Measurements from ENCODE around the gene LARP4B. TPM values are rescaled to one million over a fixed set of nuclear protein-coding genes. Genes with fewer than 3 reads are reported as not detected.
A peak's percentile ranks its signal among the peaks of the same experiment; 100 is the strongest.

LARP4B gene
- total RNA-seq, 1 donor from 2014 or later = 101 TPM

- no peak overlapping the region for H2AFZ ChIP-seq (ENCODE audit: low read depth, low read length)
- peaks cover 4% of the 10 kb centered on the region for H3K27me3 ChIP-seq (ENCODE audit: insufficient read depth, low read length)
- H3K4me3 Mint-ChIP-seq (ENCODE audit: unreplicated experiment) = no peak overlapping the region
- H3K4me1 Mint-ChIP-seq (ENCODE audit: low read depth, unreplicated experiment) = no peaks in the 10 kb centered on the region
- H3K9me3 ChIP-seq (ENCODE audit: insufficient read depth, low read depth, low read length) = no peaks in the 10 kb centered on the region
- no peak overlapping the region for H3K27ac Mint-ChIP-seq (ENCODE audit: unreplicated experiment)
- TF ChIP-seq EZH2 (IDR thresholded peaks at IDR 0.05; ENCODE audit: insufficient read depth, low read length) (no peak), CTCF (IDR thresholded peaks at IDR 0.05; ENCODE audit: insufficient read depth, low read depth, low read length) (no peak)
- H3K36me3 ChIP-seq (ENCODE audit: insufficient read depth, low read length) = no peaks in the 10 kb centered on the region
- no peak overlapping the region for H3K27ac ChIP-seq (ENCODE audit: low read depth, low read length)
- H3K79me2 ChIP-seq (ENCODE audit: insufficient read depth, low read length) = no peaks in the 10 kb centered on the region
- no peak for DNase-seq (ENCODE audit: low read depth)
- H3K4me3 ChIP-seq (ENCODE audit: insufficient read depth, low read depth, low read length) = no peak overlapping the region
- peaks cover 6% of the 10 kb centered on the region for H3K9me3 Mint-ChIP-seq (ENCODE audit: unreplicated experiment)
- H3K9ac ChIP-seq (ENCODE audit: low read length) = no peak overlapping the region
- peaks cover 24% of the 10 kb centered on the region for H3K27me3 Mint-ChIP-seq (ENCODE audit: low read depth, unreplicated experiment)
- H3K4me1 ChIP-seq (ENCODE audit: insufficient read depth, low read length) = no peaks in the 10 kb centered on the region
- H4K20me1 ChIP-seq (ENCODE audit: insufficient read depth, low read length) = no peaks in the 10 kb centered on the region
- FAIRE-seq = no peak
- H3K36me3 Mint-ChIP-seq (ENCODE audit: low read depth, unreplicated experiment) = no peaks in the 10 kb centered on the region
- no peak overlapping the region for H3K4me2 ChIP-seq (ENCODE audit: low read length)
Observed at GRCh38 chr10:955820-956217, 24.3 kb upstream of the LARP4B start.

GRCh38 chr10:955127-955819, 23.8 kb upstream of the LARP4B start:
- H3K4me1 Mint-ChIP-seq (ENCODE audit: low read depth, unreplicated experiment) = no peaks in the 10 kb centered on the region
- H4K20me1 ChIP-seq (ENCODE audit: insufficient read depth, low read length) = no peaks in the 10 kb centered on the region
- H3K4me1 ChIP-seq (ENCODE audit: insufficient read depth, low read length) = no peaks in the 10 kb centered on the region
- FAIRE-seq (no peak), DNase-seq (ENCODE audit: low read depth) (no peak)
- no peak overlapping the region for H3K27ac ChIP-seq (ENCODE audit: low read depth, low read length)
- H3K4me3 Mint-ChIP-seq (ENCODE audit: unreplicated experiment) = no peak overlapping the region
- H2AFZ ChIP-seq (ENCODE audit: low read depth, low read length) = no peak overlapping the region
- no peak overlapping the region for H3K4me2 ChIP-seq (ENCODE audit: low read length)
- H3K79me2 ChIP-seq (ENCODE audit: insufficient read depth, low read length) = no peaks in the 10 kb centered on the region
- no peaks in the 10 kb centered on the region for H3K36me3 ChIP-seq (ENCODE audit: insufficient read depth, low read length)
- no peak overlapping the region for H3K27ac Mint-ChIP-seq (ENCODE audit: unreplicated experiment)
- H3K4me3 ChIP-seq (ENCODE audit: insufficient read depth, low read depth, low read length) = no peak overlapping the region
- peaks cover 24% of the 10 kb centered on the region for H3K27me3 Mint-ChIP-seq (ENCODE audit: low read depth, unreplicated experiment)
- H3K9me3 ChIP-seq (ENCODE audit: insufficient read depth, low read depth, low read length) = no peaks in the 10 kb centered on the region
- peaks cover 6% of the 10 kb centered on the region for H3K9me3 Mint-ChIP-seq (ENCODE audit: unreplicated experiment)
- no peaks in the 10 kb centered on the region for H3K36me3 Mint-ChIP-seq (ENCODE audit: low read depth, unreplicated experiment)
- H3K9ac ChIP-seq (ENCODE audit: low read length) = no peak overlapping the region
- H3K27me3 ChIP-seq (ENCODE audit: insufficient read depth, low read length) = peaks cover 4% of the 10 kb centered on the region
- TF ChIP-seq CTCF (IDR thresholded peaks at IDR 0.05; ENCODE audit: insufficient read depth, low read depth, low read length) (no peak), EZH2 (IDR thresholded peaks at IDR 0.05; ENCODE audit: insufficient read depth, low read length) (no peak)

- Histone ChIP-seq H3K4me2 (ENCODE audit: low read length) (no peak overlapping the region), H3K79me2 (ENCODE audit: insufficient read depth, low read length) (no peaks in the 10 kb centered on the region), H3K27me3 (ENCODE audit: insufficient read depth, low read length) (peaks cover 4% of the 10 kb centered on the region), H3K9me3 (ENCODE audit: insufficient read depth, low read depth, low read length) (no peaks in the 10 kb centered on the region), H3K4me1 (ENCODE audit: insufficient read depth, low read length) (no peaks in the 10 kb centered on the region), H3K9ac (ENCODE audit: low read length) (no peak overlapping the region), H3K36me3 (ENCODE audit: insufficient read depth, low read length) (no peaks in the 10 kb centered on the region), H2AFZ (ENCODE audit: low read depth, low read length) (no peak overlapping the region), H3K4me3 (ENCODE audit: insufficient read depth, low read depth, low read length) (no peak overlapping the region), H3K27ac (ENCODE audit: low read depth, low read length) (no peak overlapping the region), H4K20me1 (ENCODE audit: insufficient read depth, low read length) (no peaks in the 10 kb centered on the region)
- H3K36me3 Mint-ChIP-seq (ENCODE audit: low read depth, unreplicated experiment) = no peaks in the 10 kb centered on the region
- FAIRE-seq (no peak), DNase-seq (ENCODE audit: low read depth) (no peak)
- TF ChIP-seq EZH2 (IDR thresholded peaks at IDR 0.05; ENCODE audit: insufficient read depth, low read length) = no peak
- TF ChIP-seq CTCF (IDR thresholded peaks at IDR 0.05; ENCODE audit: insufficient read depth, low read depth, low read length) = no peak
- no peaks in the 10 kb centered on the region for H3K4me1 Mint-ChIP-seq (ENCODE audit: low read depth, unreplicated experiment)
- no peak overlapping the region for H3K4me3 Mint-ChIP-seq (ENCODE audit: unreplicated experiment)
- H3K9me3 Mint-ChIP-seq (ENCODE audit: unreplicated experiment) = peaks cover 1% of the 10 kb centered on the region
- H3K27me3 Mint-ChIP-seq (ENCODE audit: low read depth, unreplicated experiment) = peaks cover 33% of the 10 kb centered on the region
- H3K27ac Mint-ChIP-seq (ENCODE audit: unreplicated experiment) = peak overlapping the region; percentile 4
Observed at GRCh38 chr10:954396-954795, 22.9 kb upstream of the LARP4B start.

Measured in astrocyte (in vitro differentiated cells and primary cell).